Measurements from ENCODE around the gene AGO3.

DNA sequence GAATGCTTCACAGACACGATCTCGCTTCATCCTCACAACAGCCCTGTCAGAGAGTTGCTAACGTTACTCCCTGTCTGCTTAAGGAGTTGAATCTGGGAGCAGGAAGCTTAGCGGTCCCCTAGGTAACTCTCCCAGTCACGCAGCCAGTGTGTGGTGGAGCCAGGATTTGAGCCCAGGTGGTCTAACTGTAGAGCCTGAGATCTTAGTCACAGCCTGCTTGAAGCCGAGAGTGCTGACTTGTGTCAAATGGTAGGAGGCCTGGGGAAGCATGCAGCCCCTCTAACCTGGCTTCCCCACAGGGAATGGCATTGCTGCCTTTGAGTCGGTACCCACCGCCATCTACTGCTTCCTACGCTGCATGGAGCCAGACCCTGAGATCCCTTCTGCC, 161.9 kb downstream of the AGO3 start:
- TF ChIP-seq, protein P1, sequence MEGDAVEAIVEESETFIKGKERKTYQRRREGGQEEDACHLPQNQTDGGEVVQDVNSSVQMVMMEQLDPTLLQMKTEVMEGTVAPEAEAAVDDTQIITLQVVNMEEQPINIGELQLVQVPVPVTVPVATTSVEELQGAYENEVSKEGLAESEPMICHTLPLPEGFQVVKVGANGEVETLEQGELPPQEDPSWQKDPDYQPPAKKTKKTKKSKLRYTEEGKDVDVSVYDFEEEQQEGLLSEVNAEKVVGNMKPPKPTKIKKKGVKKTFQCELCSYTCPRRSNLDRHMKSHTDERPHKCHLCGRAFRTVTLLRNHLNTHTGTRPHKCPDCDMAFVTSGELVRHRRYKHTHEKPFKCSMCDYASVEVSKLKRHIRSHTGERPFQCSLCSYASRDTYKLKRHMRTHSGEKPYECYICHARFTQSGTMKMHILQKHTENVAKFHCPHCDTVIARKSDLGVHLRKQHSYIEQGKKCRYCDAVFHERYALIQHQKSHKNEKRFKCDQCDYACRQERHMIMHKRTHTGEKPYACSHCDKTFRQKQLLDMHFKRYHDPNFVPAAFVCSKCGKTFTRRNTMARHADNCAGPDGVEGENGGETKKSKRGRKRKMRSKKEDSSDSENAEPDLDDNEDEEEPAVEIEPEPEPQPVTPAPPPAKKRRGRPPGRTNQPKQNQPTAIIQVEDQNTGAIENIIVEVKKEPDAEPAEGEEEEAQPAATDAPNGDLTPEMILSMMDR (IDR thresholded peaks at IDR 0.05; ENCODE audit: low read length) = no peak
- TF ChIP-seq EZH2 (IDR thresholded peaks at IDR 0.05; ENCODE audit: borderline replicate concordance, low read length) = no peak
